Stomach (tissue), 9 donors: ENCODE measurements around the gene UHMK1. TPM values are rescaled to one million over a fixed set of nuclear protein-coding genes. Genes with fewer than 3 reads are reported as not detected.

Source experiments
- DNase-seq, 2 donors: peaks; one replicate each; pipeline versions ENCODE4 v3.0.0 to v3.0.0-alpha.2; 2013 to 2019
- H3K27ac ChIP-seq, 5 donors: fragments of 200-600 bp in 4 of 5; sonication (generic) in 4 of 5; one replicate each; pipeline ENCODE4 v1.5.1; 2013 to 2019; ENCODE audit warnings: mild to moderate bottlenecking in 1 of 5, moderate library complexity in 1 of 5
- H3K27me3 ChIP-seq, 3 donors: fragments of 200-600 bp; sonication (generic); one replicate each; pipeline ENCODE4 v1.5.1; 2017 to 2019; ENCODE audit warnings: mixed run types in 1 of 3
- H3K36me3 ChIP-seq, 4 donors: fragments of 200-600 bp; sonication (generic); 1 replicate in 3 of 4; 2 replicates in 1 of 4; pipeline ENCODE4 v1.5.1; 2016 to 2019
- H3K4me1 ChIP-seq, 4 donors: fragments of 200-600 bp; sonication (generic); one replicate each; pipeline ENCODE4 v1.5.1; 2016 to 2019
- H3K4me3 ChIP-seq, 4 donors: fragments of 200-600 bp; sonication (generic) in 3 of 4; one replicate each; pipeline ENCODE4 v1.5.1; 2016 to 2019; ENCODE audit warnings: mild to moderate bottlenecking in 1 of 4
- H3K9me3 ChIP-seq, 4 donors: fragments of 200-600 bp; sonication (generic); one replicate each; pipeline ENCODE4 v1.5.1; 2016 to 2019
- CTCF ChIP-seq, 7 experiments: fragments of 450-650 bp in 4 of 7; fragments of 200-600 bp in 3 of 7; sonication (generic) in 3 of 7; IDR thresholded peaks; one replicate each; pipeline ENCODE4 v1.5.1; 2016 to 2019; ENCODE audit warnings: antibody characterized with exemption in 7 of 7, control low read depth in 2 of 7, mild to moderate bottlenecking in 1 of 7
- EP300 ChIP-seq: sonication (generic); formaldehyde crosslinking; IDR thresholded peaks from one replicate; pipeline ENCODE4 v1.6.1; 2017; ENCODE audit warnings: antibody characterized with exemption
- POLR2A ChIP-seq, 4 donors: fragments of 450-650 bp; IDR thresholded peaks; one replicate each; pipeline ENCODE4 v1.6.1; 2016; ENCODE audit warnings: antibody characterized with exemption in 4 of 4, control low read depth in 2 of 4, mild to moderate bottlenecking in 1 of 4, moderate library complexity in 1 of 4
- POLR2AphosphoS5 ChIP-seq, 3 donors: sonication (generic); formaldehyde crosslinking; IDR thresholded peaks; one replicate each; pipeline ENCODE4 v1.6.1; 2016; ENCODE audit warnings: antibody characterized with exemption in 3 of 3
- WGBS, 5 donors: extraction: QIAGEN DNeasy Blood & Tissue Kit in 3 of 5; methylation state at CpG; one replicate each; pipeline versions ENCODE4 v1.1.5 to v1.1.7; 2013 to 2018; 5-methylcytosine and 5-hydroxymethylcytosine counted together
- intact Hi-C: fragments of 100-400 bp; cut with DNase I; formaldehyde crosslinking; loops from one replicate; pipeline ENCODE4 v1.15.1; 2023; ENCODE audit warnings: low total_unique reads
- polyA plus RNA-seq, 3 donors: library from polyadenylated mRNA; stranded (reverse); fragments of 200-250 nt; gene quantifications; one replicate each; pipeline ENCODE4 v1.2.3, GENCODE V29; 2013
- total RNA-seq, 5 donors: library from RNA; depleted of rRNA; stranded (reverse); fragments of >200 nt; gene quantifications; one replicate each; pipeline versions ENCODE4 v1.1.0 to v1.2.3, GENCODE V29; 2014 to 2016
- donor health status: healthy with polysubstance abuse.
- donor health status: Bipolar disorder and iron deficiency.
- donor health status: healthy.

The UHMK1 gene
- total and polyA plus RNA-seq, 8 donors, result 2.9 to 80.6 (median 19.8) TPM

- no peaks in the 10 kb centered on the region for H3K4me1 ChIP-seq
- 6 to 33% (median 27%) methylated on average over 1 of the region's 1 CpG for WGBS, 5 donors
- TF ChIP-seq POLR2AphosphoS5 (IDR thresholded peaks at IDR 0.05), result no peak
- no peak for TF ChIP-seq EP300
- no peak for TF ChIP-seq CTCF (IDR thresholded peaks at IDR 0.05)
- TF ChIP-seq POLR2A (IDR thresholded peaks at IDR 0.05), result no peak
- H3K27ac ChIP-seq, result no peak overlapping the region
- H3K4me3 ChIP-seq, result no peak overlapping the region
- no peaks in the 10 kb centered on the region for H3K36me3 ChIP-seq
- H3K27me3 ChIP-seq, result no peaks in the 10 kb centered on the region
- DNase-seq, result no peak
- H3K9me3 ChIP-seq, result no peaks in the 10 kb centered on the region
- intact Hi-C loops, result no loop called here
Measured at GRCh38 chr1:162463021-162463420, 34.6 kb upstream of the UHMK1 start.

GRCh38 chr1:162466797-162467196, 30.8 kb upstream of the UHMK1 start:
- WGBS, 5 donors, result 83 to 92% (median 87%) methylated on average over 3 of the region's 3 CpGs
- no peaks in the 10 kb centered on the region for H3K36me3 ChIP-seq

GRCh38 chr1:162470216-162470615, 27.4 kb upstream of the UHMK1 start:
- TF ChIP-seq EP300, result no peak
- no peak for TF ChIP-seq CTCF (IDR thresholded peaks at IDR 0.05)
- TF ChIP-seq POLR2A (IDR thresholded peaks at IDR 0.05), result no peak
- TF ChIP-seq POLR2AphosphoS5 (IDR thresholded peaks at IDR 0.05), result no peak
- Histone ChIP-seq H3K27ac (no peak overlapping the region), H3K27me3 (no peaks in the 10 kb centered on the region), H3K36me3 (no peaks in the 10 kb centered on the region), H3K9me3 (no peaks in the 10 kb centered on the region), H3K4me3 (no peak overlapping the region), H3K4me1 (no peaks in the 10 kb centered on the region)
- 69 to 80% (median 74%) methylated on average over 2 of the region's 2 CpGs for WGBS, 5 donors
- intact Hi-C loops, result no loop called here
- DNase-seq, result no peak

More at GRCh38 chr1:162466797-162467196, 30.8 kb upstream of the UHMK1 start:
- H3K4me1 ChIP-seq, result no peaks in the 10 kb centered on the region
- H3K9me3 ChIP-seq, result no peaks in the 10 kb centered on the region
- H3K27ac ChIP-seq, result no peak overlapping the region
- DNase-seq, result no peak
- intact Hi-C loops, result no loop called here
- TF ChIP-seq CTCF (IDR thresholded peaks at IDR 0.05) (no peak), EP300 (no peak), POLR2AphosphoS5 (IDR thresholded peaks at IDR 0.05) (no peak), POLR2A (IDR thresholded peaks at IDR 0.05) (no peak)
- no peaks in the 10 kb centered on the region for H3K27me3 ChIP-seq
- H3K4me3 ChIP-seq, result no peak overlapping the region

- intact Hi-C loops, result no loop called here
- WGBS, 5 donors, result 38 to 48% (median 43%) methylated on average over 6 of the region's 6 CpGs
- Histone ChIP-seq H3K27me3 (no peaks in the 10 kb centered on the region), H3K4me1 (no peaks in the 10 kb centered on the region), H3K9me3 (peaks cover 0 to 7% (median 3%) of the 10 kb centered on the region in 4 donors), H3K27ac (no peak overlapping the region), H3K4me3 (no peak overlapping the region), H3K36me3 (no peaks in the 10 kb centered on the region)
- TF ChIP-seq POLR2AphosphoS5 (IDR thresholded peaks at IDR 0.05), result no peak
- TF ChIP-seq POLR2A (IDR thresholded peaks at IDR 0.05), result no peak
- no peak for TF ChIP-seq EP300
- TF ChIP-seq CTCF (IDR thresholded peaks at IDR 0.05), result no peak
- DNase-seq, result no peak
Measured at GRCh38 chr1:162471290-162471853, 26.2 kb upstream of the UHMK1 start.
